ENCODE results near the gene OXSR1. TPM values are rescaled to one million over a fixed set of nuclear protein-coding genes. Genes with fewer than 3 reads are reported as not detected.

OXSR1 gene
- total RNA-seq (10 to 100 TPM; 26.4 to 35.6 TPM), polyA plus RNA-seq (ENCODE audit: insufficient read length in 6 of 6) (10 to 100 TPM; 42.1 to 53.9 (median 44.4) TPM)
- long read RNA-seq, donor 1, full-length matches to known transcripts: 5 of 11 reads
- long read RNA-seq, donor 1, partial matches to known transcripts: 6 of 11 reads
- long read RNA-seq, donor 1, other reads (novel, unspliced or antisense): 0 of 11 reads
- long read RNA-seq, donor 2, full-length matches to known transcripts: 3 of 3 reads
- long read RNA-seq, donor 2, partial matches to known transcripts: 0 of 3 reads
- long read RNA-seq, donor 2, other reads (novel, unspliced or antisense): 0 of 3 reads
- long read RNA-seq, donor 3, full-length matches to known transcripts: 6 of 6 reads
- long read RNA-seq, donor 3, partial matches to known transcripts: 0 of 6 reads
- long read RNA-seq, donor 3, other reads (novel, unspliced or antisense): 0 of 6 reads
- long read RNA-seq, donor 4, partial matches to known transcripts: 1 of 1 reads
- long read RNA-seq, donor 4, other reads (novel, unspliced or antisense): 0 of 1 reads
- long read RNA-seq, donor 5, full-length matches to known transcripts: 2 of 2 reads
- long read RNA-seq, donor 5, partial matches to known transcripts: 0 of 2 reads
- long read RNA-seq, donor 5, other reads (novel, unspliced or antisense): 0 of 2 reads
- long read RNA-seq, donor 6, full-length matches to known transcripts: 1 of 7 reads
- long read RNA-seq, donor 6, partial matches to known transcripts: 6 of 7 reads
- long read RNA-seq, donor 6, other reads (novel, unspliced or antisense): 0 of 7 reads
- long read RNA-seq, donor 7, full-length matches to known transcripts: 3 of 3 reads
- long read RNA-seq, donor 7, partial matches to known transcripts: 0 of 3 reads
- long read RNA-seq, donor 7, other reads (novel, unspliced or antisense): 0 of 3 reads
- long read RNA-seq, donor 8, full-length matches to known transcripts: 8 of 8 reads
- long read RNA-seq, donor 8, partial matches to known transcripts: 0 of 8 reads
- long read RNA-seq, donor 8, other reads (novel, unspliced or antisense): 0 of 8 reads
- long read RNA-seq, donor 9: 0 reads
- long read RNA-seq, donor 10, partial matches to known transcripts: 0 of 1 reads
- long read RNA-seq, donor 10, other reads (novel, unspliced or antisense): 1 of 1 reads
- long read RNA-seq, donor 11, full-length matches to known transcripts: 6 of 6 reads
- long read RNA-seq, donor 11, partial matches to known transcripts: 0 of 6 reads
- long read RNA-seq, donor 11, other reads (novel, unspliced or antisense): 0 of 6 reads
- long read RNA-seq, donor 12, full-length matches to known transcripts: 3 of 3 reads
- long read RNA-seq, donor 12, partial matches to known transcripts: 0 of 3 reads
- long read RNA-seq, donor 12, other reads (novel, unspliced or antisense): 0 of 3 reads

GRCh38 chr3:38164952-38165721, at the start of gene OXSR1:
OXSR1 (plus strand) TSS chr3:38165537; CDS start chr3:38165877, 340 bp downstream.
- Histone ChIP-seq H3K27ac (peak within 1 kb of the TSS; percentile 93 to 99), H3K9me3 (no peaks in the 10 kb centered on the region), H3K36me3 (no peaks in the 10 kb centered on the region), H3K4me1 (peaks cover 9 to 41% of the 10 kb centered on the region in 2 donors), H3K4me3 (peak within 1 kb of the TSS; percentile 84 to 96), H3K27me3 (no peaks in the 10 kb centered on the region)
- ATAC-seq: peak; percentile 94
- intact Hi-C loops (cut with DNase I): no loop called here
- no peak for TF ChIP-seq CTCF (IDR thresholded peaks at IDR 0.05)
- peak; percentile 99 to 100 (median 100) for DNase-seq

- ATAC-seq (no peak), DNase-seq (peak in 1 of 4 donors; percentile 0)
- H3K4me1 ChIP-seq: peaks cover 0 to 8% of the 10 kb centered on the region in 2 donors
- no peak for TF ChIP-seq CTCF (IDR thresholded peaks at IDR 0.05)
- intact Hi-C loops (cut with DNase I): no loop called here
- H3K4me3 ChIP-seq: no peak overlapping the region
- no peaks in the 10 kb centered on the region for H3K9me3 ChIP-seq
- H3K27ac ChIP-seq: no peak overlapping the region
- no peaks in the 10 kb centered on the region for H3K27me3 ChIP-seq
- peaks cover 0 to 21% of the 10 kb centered on the region in 2 donors for H3K36me3 ChIP-seq
These were observed 49.5 kb upstream of the OXSR1 start for GRCh38 chr3:38115645-38116427.

- ATAC-seq: no peak
- H3K27me3 ChIP-seq: no peaks in the 10 kb centered on the region
- H3K9me3 ChIP-seq: no peaks in the 10 kb centered on the region
These were observed 48.7 kb upstream of the OXSR1 start for GRCh38 chr3:38116471-38117162.

More at GRCh38 chr3:38116471-38117162, 48.7 kb upstream of the OXSR1 start:
- H3K27ac ChIP-seq: no peak overlapping the region
- peaks cover 0 to 28% of the 10 kb centered on the region in 2 donors for H3K36me3 ChIP-seq
- peak in 1 of 4 donors; percentile 25 for DNase-seq
- intact Hi-C loops (cut with DNase I): no loop called here
- H3K4me1 ChIP-seq: peaks cover 0 to 8% of the 10 kb centered on the region in 2 donors
- no peak overlapping the region for H3K4me3 ChIP-seq
- TF ChIP-seq CTCF (IDR thresholded peaks at IDR 0.05): no peak
